ENCODE measurements around the gene GDF10. TPM values are rescaled to one million over a fixed set of nuclear protein-coding genes. Genes with fewer than 3 reads are reported as not detected.

Gene GDF10
- total and polyA plus RNA-seq, 9 of the 15 experiments (the other 6 are each of a cell fraction or from before 2014, with no cell fraction given): 0.03 to 0.20 (median 0.11) TPM; not detected in 6

DNA sequence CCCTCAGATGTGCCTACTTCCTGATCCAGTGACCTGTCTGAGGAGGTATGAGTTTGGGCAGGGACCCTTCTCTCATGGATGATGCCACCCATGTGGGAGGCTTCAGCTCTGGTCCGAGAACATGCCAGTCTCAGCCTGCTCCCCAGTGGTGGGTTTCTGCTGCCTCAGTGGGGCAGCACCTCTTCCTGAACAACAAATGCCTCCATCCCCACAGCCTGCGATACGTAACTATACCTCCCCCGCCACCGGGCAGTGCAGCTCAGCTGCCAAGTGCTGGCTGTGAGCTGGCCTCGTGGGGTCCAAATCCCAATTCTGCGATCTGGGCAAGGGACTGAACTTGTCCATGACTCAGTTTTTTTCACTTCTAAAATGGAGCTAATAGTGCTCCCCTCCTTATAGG, 3.1 kb downstream of the GDF10 start (continued):
- TF ChIP-seq ZNF436 (CRISPR knock-in tag; IDR thresholded peaks at IDR 0.05) (no peak), BRF1 (IDR thresholded peaks at IDR 0.05; ENCODE audit: borderline replicate concordance, extremely low read depth, insufficient read length) (no peak)
- TF ChIP-seq, protein P1, sequence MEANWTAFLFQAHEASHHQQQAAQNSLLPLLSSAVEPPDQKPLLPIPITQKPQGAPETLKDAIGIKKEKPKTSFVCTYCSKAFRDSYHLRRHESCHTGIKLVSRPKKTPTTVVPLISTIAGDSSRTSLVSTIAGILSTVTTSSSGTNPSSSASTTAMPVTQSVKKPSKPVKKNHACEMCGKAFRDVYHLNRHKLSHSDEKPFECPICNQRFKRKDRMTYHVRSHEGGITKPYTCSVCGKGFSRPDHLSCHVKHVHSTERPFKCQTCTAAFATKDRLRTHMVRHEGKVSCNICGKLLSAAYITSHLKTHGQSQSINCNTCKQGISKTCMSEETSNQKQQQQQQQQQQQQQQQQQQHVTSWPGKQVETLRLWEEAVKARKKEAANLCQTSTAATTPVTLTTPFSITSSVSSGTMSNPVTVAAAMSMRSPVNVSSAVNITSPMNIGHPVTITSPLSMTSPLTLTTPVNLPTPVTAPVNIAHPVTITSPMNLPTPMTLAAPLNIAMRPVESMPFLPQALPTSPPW (CRISPR knock-in tag; IDR thresholded peaks at IDR 0.05): no peak
- TF ChIP-seq, protein P2, sequence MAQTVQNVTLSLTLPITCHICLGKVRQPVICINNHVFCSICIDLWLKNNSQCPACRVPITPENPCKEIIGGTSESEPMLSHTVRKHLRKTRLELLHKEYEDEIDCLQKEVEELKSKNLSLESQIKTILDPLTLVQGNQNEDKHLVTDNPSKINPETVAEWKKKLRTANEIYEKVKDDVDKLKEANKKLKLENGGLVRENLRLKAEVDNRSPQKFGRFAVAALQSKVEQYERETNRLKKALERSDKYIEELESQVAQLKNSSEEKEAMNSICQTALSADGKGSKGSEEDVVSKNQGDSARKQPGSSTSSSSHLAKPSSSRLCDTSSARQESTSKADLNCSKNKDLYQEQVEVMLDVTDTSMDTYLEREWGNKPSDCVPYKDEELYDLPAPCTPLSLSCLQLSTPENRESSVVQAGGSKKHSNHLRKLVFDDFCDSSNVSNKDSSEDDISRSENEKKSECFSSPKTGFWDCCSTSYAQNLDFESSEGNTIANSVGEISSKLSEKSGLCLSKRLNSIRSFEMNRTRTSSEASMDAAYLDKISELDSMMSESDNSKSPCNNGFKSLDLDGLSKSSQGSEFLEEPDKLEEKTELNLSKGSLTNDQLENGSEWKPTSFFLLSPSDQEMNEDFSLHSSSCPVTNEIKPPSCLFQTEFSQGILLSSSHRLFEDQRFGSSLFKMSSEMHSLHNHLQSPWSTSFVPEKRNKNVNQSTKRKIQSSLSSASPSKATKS (CRISPR knock-in tag; IDR thresholded peaks at IDR 0.05): no peak

DNA sequence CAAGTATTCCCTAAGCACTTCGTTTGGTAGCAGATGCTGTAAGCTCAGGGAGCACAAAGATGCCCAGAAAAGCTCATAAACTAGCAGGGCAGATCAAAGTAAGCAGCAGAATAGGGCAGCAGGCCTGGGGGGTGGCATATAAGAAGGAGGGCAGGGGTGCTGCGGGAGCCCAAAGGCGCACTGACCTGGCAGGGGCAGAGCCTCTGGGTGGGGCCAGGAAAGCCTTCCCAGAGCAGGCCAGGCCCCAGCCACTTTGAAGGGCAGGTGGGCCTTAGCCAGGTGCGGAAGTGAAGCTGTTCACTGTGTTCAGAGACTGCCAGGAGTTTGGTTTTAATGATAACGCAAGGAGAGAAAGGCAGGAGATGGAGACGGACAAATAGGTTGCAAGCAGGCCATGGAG, 3.9 kb downstream of the GDF10 start:
- no peaks in the 10 kb centered on the region for H3K79me2 ChIP-seq (ENCODE audit: control insufficient read depth, insufficient read depth, low read length)
- H3K27me3 ChIP-seq (ENCODE audit: control insufficient read depth in 2 of 2, insufficient read depth in 2 of 2, low read length in 2 of 2): peaks cover 12 to 33% of the 10 kb centered on the region in 2 experiments
- intact Hi-C loops (cut with micrococcal nuclease) (no loop called here), in situ Hi-C loops (cut with MboI) (no loop called here)
- H2AFZ ChIP-seq (ENCODE audit: low read depth, low read length): no peak overlapping the region
- no peak overlapping the region for H3K4me2 ChIP-seq (ENCODE audit: insufficient read depth, low read length)
- no peak for DNase-seq (ENCODE audit: extremely low read depth in 1 of 4, low spot score in 3 of 4)
- H3K9me1 ChIP-seq (ENCODE audit: control insufficient read depth, insufficient read depth, low read length): no peaks in the 10 kb centered on the region
- no peak overlapping the region for H3K27ac ChIP-seq (ENCODE audit: extremely low read depth, low read depth, low read length)
- no TSS peak for BruUV-seq (replicated peaks)
- peaks cover 18 to 30% of the 10 kb centered on the region in 2 experiments; a peak in 4 of 5 replicates for H3K4me1 ChIP-seq (replicated peaks in 1 of 2; ENCODE audit: control insufficient read depth in 2 of 2, insufficient read depth in 2 of 2, low read length in 2 of 2)
- 15% methylated on average over 6 of the region's 6 CpGs for WGBS (ENCODE audit: insufficient coverage, low coverage, missing lambda C conversion rate)
- no peaks in the 10 kb centered on the region for H3K36me3 ChIP-seq (ENCODE audit: control insufficient read depth, insufficient read depth, low read length)
- no peak for ATAC-seq
- FAIRE-seq: no peak
- H3K9ac ChIP-seq (ENCODE audit: insufficient read depth in 1 of 2, low read depth in 2 of 2, low read length in 2 of 2): no peak overlapping the region
- no peaks in the 10 kb centered on the region for H3K9me3 ChIP-seq (replicated peaks; ENCODE audit: control insufficient read depth, insufficient read depth, low read depth, low read length)
- 0 out of 2 replicates have a peak, but pooled peaks cover 13% of the 10 kb centered on the region for H4K20me1 ChIP-seq (replicated peaks; ENCODE audit: control insufficient read depth, insufficient read depth, low read length)
- H3K4me3 ChIP-seq: no peak overlapping the region
- CTCF ChIA-PET (ENCODE audit: low intra/inter-chr PET ratio): no interaction called here
- POLR2A ChIA-PET: interaction anchor here (0.6 to 1.0 kb wide), 2 partner anchors 20 to 59 kb away, joined by 3 read pairs; no protein-coding TSS in a partner anchor
- TF ChIP-seq, protein P3, sequence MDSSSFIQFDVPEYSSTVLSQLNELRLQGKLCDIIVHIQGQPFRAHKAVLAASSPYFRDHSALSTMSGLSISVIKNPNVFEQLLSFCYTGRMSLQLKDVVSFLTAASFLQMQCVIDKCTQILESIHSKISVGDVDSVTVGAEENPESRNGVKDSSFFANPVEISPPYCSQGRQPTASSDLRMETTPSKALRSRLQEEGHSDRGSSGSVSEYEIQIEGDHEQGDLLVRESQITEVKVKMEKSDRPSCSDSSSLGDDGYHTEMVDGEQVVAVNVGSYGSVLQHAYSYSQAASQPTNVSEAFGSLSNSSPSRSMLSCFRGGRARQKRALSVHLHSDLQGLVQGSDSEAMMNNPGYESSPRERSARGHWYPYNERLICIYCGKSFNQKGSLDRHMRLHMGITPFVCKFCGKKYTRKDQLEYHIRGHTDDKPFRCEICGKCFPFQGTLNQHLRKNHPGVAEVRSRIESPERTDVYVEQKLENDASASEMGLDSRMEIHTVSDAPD (CRISPR knock-in tag; IDR thresholded peaks at IDR 0.05): no peak
- TF ChIP-seq BRF1 (IDR thresholded peaks at IDR 0.05; ENCODE audit: borderline replicate concordance, extremely low read depth, insufficient read length): no peak
- TF ChIP-seq ZNF644 (tag; IDR thresholded peaks at IDR 0.05; ENCODE audit: low read depth): no peak
- TF ChIP-seq DACH1 (IDR thresholded peaks at IDR 0.05; ENCODE audit: partially characterized antibody): no peak
- TF ChIP-seq, protein P4, sequence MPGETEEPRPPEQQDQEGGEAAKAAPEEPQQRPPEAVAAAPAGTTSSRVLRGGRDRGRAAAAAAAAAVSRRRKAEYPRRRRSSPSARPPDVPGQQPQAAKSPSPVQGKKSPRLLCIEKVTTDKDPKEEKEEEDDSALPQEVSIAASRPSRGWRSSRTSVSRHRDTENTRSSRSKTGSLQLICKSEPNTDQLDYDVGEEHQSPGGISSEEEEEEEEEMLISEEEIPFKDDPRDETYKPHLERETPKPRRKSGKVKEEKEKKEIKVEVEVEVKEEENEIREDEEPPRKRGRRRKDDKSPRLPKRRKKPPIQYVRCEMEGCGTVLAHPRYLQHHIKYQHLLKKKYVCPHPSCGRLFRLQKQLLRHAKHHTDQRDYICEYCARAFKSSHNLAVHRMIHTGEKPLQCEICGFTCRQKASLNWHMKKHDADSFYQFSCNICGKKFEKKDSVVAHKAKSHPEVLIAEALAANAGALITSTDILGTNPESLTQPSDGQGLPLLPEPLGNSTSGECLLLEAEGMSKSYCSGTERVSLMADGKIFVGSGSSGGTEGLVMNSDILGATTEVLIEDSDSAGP (CRISPR knock-in tag; IDR thresholded peaks at IDR 0.05): no peak

All from K562 (cell line).